Left forelimb (tissue), 1 donor: ENCODE data around the gene MDFI.

Experiments used
- DNase-seq: peaks from one replicate; pipeline ENCODE4 v3.0.0-alpha.2; 2018; ENCODE audit warnings: low spot score

The MDFI gene, protein sequence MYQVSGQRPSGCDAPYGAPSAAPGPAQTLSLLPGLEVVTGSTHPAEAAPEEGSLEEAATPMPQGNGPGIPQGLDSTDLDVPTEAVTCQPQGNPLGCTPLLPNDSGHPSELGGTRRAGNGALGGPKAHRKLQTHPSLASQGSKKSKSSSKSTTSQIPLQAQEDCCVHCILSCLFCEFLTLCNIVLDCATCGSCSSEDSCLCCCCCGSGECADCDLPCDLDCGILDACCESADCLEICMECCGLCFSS

DNA sequence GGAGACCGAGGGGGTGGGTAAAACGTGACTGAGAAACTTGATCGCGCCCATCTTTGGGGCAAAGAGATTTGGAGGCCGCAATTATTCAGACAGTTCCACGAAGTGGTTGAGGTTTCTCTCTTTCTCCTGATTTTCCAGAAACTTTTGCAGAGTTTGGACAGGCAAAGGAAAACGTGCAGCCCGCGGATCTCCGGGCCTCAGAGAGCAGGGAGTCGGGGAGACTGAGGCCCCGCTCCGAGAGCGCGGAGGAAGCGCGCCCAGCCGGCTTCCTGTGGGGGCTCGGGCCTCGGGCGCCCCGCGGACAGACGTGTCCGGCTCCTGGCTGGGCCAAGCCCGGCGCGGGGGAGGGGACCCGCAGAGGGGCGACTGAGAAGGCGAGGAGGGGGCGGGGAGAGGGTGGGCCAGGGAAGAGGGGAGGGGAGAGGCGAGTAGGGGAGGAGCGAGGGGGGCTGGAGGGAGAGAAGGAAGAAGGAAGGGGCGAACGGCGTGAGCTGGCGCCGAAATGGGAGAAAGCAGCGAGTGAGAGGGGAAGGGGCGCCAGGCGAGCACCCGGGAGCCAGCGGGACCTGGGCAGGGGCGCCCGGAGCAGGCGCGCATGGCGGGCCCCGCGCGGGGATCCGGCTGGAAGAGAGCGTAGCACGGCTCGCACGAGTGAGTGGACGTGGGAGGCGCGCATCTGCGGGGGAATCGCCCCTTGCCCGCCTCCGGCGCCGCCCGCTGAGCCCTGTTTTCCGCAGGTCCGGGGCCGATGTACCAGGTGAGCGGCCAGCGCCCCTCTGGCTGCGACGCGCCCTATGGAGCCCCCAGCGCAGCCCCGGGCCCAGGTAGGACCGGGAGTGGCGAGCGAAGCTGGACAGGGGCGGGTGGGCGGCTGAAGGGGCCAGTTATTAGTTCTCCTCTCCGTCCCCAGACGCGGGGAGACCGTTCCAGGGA is at the start of gene MDFI:
Gene MDFI (plus strand): TSS at position 467 of the 933 bp plus-strand sequence. CDS start 282 bp downstream, at position 749.
- peak; percentile 87 for DNase-seq

DNA sequence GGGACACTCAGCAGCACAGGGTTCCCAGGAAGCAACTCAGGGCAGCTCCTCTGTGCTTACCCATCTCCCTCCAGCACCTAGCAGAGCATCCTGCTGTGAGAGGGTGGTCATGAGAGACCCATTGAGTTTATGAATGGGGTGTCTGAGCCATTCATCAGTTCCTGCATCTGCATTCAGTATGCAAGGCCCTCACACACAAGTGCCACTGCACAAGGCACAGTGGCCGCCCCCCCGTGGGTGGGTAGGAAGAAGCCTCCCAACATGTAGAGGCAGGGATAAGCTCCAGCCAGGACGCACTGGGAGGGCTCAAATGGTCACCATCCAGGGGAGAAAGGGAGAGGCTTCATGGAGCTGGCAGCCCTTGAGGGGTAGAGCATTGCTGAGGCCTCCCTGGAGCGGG is 49.0 kb upstream of the MDFI start:
- no peak for DNase-seq

GRCh38 chr6:41589636-41590622 is 48.3 kb upstream of the MDFI start:
- DNase-seq = no peak

GRCh38 chr6:41591122-41591521 is 47.1 kb upstream of the MDFI start:
- no peak for DNase-seq

- DNase-seq = peak; percentile 87
These were observed 46.3 kb upstream of the MDFI start for GRCh38 chr6:41591859-41592502.

DNA sequence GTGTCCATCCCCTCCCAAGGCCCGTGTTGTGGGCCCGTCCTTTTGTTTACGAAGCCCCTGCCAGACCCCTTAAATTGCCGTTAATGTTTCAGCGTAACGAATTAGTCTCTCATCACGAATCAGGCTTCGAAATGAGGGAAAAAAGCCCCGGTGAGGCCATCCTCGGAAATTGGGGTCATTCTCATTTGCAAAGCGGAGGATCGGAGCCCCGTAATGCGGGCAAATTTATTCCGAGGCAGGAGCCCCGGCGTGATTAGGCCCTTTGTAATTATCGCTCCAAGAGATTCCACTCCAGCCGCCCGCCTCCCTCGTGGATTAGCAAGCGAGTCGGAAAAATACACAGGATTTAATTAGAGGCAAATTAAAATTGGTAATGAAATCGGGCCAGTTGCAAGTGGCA is 44.9 kb upstream of the MDFI start:
- DNase-seq = no peak

DNA sequence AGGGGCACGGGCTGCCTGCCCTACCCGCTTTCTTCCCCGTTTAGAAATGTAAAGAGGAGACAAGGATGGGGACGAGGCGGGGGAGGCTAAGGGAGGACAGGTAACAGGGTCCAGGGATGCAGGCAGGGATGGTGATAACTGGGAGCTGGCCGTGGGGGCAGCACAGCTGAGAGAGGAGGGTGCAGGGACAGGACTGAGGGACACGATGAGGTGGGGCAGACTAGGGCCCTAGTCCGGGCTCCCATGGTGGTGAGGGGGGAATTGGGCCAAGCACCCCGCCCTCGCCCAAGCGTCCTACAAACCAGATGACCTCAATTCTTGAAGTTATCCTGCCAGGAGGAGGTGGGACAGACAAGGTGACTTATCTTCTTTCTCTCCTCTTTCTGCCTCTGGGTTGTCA is 44.4 kb upstream of the MDFI start:
- no peak for DNase-seq

DNA sequence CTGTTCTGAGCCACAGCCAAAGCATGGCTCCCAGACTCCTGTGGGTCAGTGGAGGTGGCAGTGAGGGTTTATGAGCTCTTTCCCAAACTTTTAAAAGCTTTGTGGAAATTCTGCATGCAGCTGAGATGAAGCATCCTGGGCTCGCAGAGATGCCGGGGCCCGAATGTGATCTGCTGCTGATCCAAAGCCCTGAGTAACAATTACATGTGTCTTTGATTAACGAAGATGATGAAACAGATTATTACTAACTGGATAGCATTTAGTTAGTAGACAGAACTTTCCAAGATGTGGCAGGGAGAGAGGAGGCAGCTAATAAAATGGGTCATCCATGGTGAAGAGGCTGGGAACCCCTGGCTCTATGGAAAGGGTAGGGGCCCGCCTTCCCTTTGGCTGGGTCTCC is 43.9 kb upstream of the MDFI start:
- DNase-seq = no peak

DNA sequence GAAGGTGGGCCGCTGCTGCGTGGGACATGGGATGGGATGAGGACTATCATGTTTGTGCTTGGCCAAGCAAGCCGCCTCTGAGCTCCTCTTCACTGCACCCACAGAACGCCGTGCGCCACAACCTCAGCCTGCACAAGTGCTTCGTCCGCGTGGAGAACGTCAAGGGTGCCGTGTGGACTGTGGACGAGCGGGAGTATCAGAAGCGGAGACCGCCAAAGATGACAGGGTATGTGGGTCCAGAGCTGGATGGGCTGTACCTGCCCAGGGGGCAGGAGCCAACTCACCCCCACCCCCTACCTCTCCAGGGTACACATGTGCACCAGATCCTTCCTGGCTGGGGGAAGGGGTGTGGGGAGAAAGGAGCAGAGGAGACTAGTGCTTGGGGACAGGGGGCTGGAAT is 43.5 kb upstream of the MDFI start:
- no peak for DNase-seq

DNA sequence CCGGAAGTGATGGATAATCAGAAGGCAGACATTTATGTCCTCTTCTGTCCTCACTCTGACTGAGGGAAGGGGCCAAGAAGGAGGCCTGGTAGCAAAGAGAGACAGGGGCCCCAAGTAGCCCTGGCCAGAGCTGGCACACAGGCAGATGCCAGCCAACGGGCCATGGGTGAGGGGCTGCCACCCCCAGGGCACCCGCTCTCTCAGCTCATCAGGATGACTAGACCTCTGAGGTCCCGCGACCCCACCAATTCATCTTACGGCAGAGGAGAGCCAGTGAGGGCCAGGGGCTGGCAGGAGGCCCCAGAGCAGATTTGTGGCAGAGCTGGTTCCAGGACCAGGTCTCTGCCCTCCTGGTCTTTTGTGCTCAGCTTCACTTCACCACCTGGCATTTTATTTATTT is 43.1 kb upstream of the MDFI start:
- DNase-seq = no peak

DNA sequence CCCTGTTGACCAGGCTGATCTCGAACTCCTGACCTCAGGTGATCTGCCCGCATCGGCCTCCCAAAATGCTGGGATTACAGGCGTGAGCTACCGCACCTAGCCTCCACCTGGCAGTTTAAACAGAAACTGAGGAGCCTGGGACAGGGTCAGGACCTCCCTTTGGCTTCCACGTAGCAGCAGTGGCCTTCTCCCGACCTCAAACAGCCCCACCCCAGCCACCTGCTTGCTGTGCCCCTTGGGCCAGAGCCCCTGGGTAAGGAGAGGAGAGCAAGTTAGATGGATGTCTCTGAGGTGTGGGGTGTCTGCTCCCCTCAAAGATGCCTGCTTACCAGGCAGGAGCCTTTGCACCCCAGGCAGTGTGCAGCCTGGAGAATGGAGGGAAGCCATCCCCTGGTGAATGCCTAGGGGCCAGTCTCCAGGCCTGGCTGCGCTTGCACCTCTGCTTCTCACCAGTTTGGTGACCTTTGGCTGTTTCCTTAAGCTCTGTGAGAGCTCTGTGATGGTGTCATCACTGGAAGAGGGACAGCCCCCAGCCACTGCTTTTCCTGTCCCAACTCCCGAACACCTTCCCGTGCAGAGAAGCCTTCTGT is 42.1 kb upstream of the MDFI start:
- no peak for DNase-seq

- DNase-seq = no peak
These were observed 41.5 kb upstream of the MDFI start for GRCh38 chr6:41596807-41597206.

GRCh38 chr6:41597246-41598000 is 40.8 kb upstream of the MDFI start:
- DNase-seq = no peak

DNA sequence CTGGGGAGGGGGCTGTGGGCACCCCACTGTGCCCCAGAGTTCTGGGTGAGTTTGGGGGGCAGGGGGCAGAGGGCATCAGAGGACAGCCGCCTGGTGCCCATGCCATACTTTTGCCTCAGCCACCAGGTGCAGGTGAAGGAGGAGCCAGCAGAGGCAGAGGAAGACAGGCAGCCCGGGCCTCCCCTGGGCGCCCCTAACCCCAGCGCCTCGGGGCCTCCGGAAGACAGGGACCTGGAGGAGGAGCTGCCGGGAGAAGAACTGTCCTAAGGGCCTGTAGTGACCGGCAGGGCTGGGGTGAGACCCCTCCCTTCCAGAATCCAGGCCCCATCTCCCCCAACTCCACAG is 39.6 kb upstream of the MDFI start:
- no peak for DNase-seq

- no peak for DNase-seq
These were observed 39.0 kb upstream of the MDFI start for GRCh38 chr6:41599015-41599851.

- DNase-seq = no peak
These were observed 38.3 kb upstream of the MDFI start for GRCh38 chr6:41599852-41600445.

DNA sequence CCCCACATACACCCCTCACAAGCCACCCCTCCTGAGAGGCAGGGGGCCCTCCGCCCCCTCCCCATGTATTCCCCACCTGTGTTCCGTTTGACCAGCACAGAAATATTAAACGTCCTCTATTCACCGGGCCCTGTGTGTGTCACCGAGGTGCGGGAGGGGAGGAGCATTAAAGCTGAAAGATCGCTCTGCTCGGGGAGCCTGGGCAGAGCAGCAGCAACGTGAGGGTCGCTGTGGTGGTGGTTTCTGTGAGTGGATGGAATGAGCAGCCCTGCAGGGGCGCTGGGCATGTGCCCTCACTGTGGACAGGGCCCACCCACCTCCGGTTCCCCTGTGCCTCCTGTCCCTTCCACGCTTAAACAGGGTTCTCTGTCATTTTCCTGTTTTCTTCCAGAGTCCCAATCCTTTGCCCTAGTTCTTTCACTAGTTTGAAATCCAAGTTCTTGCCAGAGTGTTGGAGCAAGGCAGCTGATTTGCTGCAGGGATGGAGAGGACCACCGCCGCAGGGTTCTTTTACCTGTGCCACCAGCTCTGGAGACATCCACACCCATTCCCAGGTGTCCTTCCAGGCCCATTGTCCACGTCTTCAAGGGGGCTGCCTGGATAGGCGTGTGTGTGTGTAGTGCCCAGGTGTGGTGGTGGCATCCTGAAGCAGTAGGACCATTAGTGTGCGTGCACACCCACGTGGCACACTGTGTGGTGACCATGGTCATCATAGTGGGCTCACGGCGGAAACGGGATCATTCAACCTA is 37.6 kb upstream of the MDFI start:
- DNase-seq = no peak

DNA sequence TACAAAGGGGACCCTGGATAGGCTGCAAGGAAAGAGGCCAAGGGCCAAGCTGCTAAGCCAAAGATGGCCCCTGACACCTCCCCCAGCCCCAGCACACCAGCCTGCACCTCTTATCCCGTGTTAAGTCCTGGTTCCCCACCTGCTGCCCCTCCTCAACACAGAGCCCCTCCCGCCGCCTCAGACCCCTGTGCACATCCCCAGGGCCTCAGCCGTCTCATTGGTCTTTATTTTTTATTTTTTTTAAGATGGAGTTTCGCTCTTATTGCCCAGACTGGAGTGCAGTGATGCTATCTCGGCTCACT is 37.1 kb upstream of the MDFI start:
- no peak for DNase-seq

DNA sequence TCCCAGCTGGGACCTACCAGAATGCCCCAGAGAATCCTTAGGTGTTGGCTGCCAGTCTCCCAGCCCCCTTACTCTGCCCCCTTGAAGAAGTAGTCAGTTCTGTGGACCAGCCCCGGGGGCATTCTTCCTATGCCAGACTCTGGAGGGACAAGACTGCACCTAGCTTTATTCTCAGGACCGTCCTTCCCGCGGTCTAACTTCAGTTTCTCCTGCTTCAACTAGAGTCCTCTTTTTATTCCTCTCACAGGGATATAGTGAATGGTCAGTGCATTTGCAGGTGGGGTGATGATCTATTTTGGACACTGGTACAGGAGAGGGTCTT is 35.9 kb upstream of the MDFI start:
- no peak for DNase-seq
